Vagina (tissue), 2 donors: ENCODE data around the gene FGR.

Experiments used
- POLR2A ChIP-seq, 2 donors: fragments of 450-650 bp; IDR thresholded peaks; one replicate each; pipeline ENCODE4 v1.6.1; 2017; ENCODE audit warnings: antibody characterized with exemption in 2 of 2, mild to moderate bottlenecking in 2 of 2, moderate library complexity in 2 of 2
- POLR2AphosphoS5 ChIP-seq, 2 donors: sonication (generic); formaldehyde crosslinking; IDR thresholded peaks; one replicate each; pipeline ENCODE4 v1.9.0; 2017; ENCODE audit warnings: antibody characterized with exemption in 2 of 2, mild to moderate bottlenecking in 2 of 2, low read depth in 1 of 2; ENCODE audit not compliant: insufficient read depth in 1 of 2
- TF ChIP-seq, protein P1 (sequence below), 3 experiments: fragments of 450-650 bp in 2 of 3; fragments of 200-600 bp in 1 of 3; sonication (generic) in 1 of 3; IDR thresholded peaks; one replicate each; pipeline ENCODE4 v1.5.1; 2017 to 2019; ENCODE audit warnings: antibody characterized with exemption in 3 of 3, mild to moderate bottlenecking in 2 of 3, moderate library complexity in 2 of 3

GRCh38 chr1:27655151-27655937 lies 20.4 kb upstream of the FGR start:
- TF ChIP-seq, protein P1, sequence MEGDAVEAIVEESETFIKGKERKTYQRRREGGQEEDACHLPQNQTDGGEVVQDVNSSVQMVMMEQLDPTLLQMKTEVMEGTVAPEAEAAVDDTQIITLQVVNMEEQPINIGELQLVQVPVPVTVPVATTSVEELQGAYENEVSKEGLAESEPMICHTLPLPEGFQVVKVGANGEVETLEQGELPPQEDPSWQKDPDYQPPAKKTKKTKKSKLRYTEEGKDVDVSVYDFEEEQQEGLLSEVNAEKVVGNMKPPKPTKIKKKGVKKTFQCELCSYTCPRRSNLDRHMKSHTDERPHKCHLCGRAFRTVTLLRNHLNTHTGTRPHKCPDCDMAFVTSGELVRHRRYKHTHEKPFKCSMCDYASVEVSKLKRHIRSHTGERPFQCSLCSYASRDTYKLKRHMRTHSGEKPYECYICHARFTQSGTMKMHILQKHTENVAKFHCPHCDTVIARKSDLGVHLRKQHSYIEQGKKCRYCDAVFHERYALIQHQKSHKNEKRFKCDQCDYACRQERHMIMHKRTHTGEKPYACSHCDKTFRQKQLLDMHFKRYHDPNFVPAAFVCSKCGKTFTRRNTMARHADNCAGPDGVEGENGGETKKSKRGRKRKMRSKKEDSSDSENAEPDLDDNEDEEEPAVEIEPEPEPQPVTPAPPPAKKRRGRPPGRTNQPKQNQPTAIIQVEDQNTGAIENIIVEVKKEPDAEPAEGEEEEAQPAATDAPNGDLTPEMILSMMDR (IDR thresholded peaks at IDR 0.05), result no peak
- TF ChIP-seq POLR2A (IDR thresholded peaks at IDR 0.05) (no peak), POLR2AphosphoS5 (IDR thresholded peaks at IDR 0.05; ENCODE audit: insufficient read depth in 1 of 2, low read depth in 1 of 2) (no peak)
